M059J (cell line): Measurements from ENCODE around the gene ALPL. TPM values are rescaled to one million over a fixed set of nuclear protein-coding genes. Genes with fewer than 3 reads are reported as not detected.

ENCODE experiments used
- DNase-seq: peaks from one replicate; pipeline ENCODE4 v3.0.0-alpha.2; 2012; ENCODE audit warnings: low read depth
- total RNA-seq: library from RNA; depleted of rRNA; stranded (reverse); fragments of >200 nt; shearing (Covaris generic); gene quantifications from 2 replicates; pipeline ENCODE4 v1.2.3, GENCODE V29; 2014

Gene ALPL
- total RNA-seq, 1 experiment from 2014 or later, result 0.71 TPM

- peak; percentile 42 for DNase-seq
These were observed 21.3 kb downstream of the ALPL start for GRCh38 chr1:21530368-21531016.

DNA sequence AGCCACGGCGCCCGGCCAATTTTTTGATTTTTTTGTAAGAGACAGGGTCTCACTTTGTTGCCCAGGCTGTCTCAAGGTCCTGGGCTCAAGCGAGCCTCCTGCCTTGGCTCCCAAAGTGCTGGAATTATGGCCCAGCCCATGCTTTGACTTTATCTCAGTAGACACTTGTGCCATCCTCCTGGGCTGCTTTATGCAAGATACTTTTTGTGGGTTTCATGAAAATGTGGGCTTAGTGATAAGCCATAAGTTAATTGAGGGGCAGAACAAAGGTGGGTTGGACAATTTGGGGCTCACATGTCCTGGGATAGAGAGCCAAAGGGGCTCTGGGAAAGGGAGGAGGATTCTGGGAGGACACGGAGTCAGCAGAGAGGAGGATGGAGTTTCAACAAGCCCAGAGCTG, 22.0 kb downstream of the ALPL start:
- no peak for DNase-seq

GRCh38 chr1:21532496-21532895, 23.3 kb downstream of the ALPL start:
- no peak for DNase-seq

DNA sequence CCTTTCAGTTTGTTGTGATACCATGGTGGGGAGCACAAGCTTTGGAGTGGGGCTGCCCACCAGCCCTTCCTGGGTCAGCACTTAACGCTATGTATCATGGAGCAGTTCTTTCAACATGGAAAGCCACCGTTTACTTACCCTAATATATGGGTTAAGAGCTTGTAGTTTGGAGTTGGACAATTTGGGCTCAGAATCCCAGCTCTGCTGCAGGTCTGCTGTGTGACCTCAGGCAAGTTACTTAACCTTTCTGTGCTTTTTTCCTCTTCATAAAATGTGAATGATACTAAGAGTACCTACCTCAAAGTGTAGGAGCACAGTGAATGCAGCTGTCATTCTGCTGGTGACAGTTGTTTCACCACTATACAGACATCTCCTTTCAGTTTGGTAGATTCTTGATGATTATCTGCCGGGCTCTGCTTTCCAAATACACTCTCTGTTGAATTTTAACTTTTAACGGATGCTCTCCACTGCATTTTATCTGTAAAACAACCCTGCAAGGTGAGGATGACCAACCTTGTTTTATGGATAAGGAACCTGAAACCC, 23.8 kb downstream of the ALPL start:
- DNase-seq, result no peak

DNA sequence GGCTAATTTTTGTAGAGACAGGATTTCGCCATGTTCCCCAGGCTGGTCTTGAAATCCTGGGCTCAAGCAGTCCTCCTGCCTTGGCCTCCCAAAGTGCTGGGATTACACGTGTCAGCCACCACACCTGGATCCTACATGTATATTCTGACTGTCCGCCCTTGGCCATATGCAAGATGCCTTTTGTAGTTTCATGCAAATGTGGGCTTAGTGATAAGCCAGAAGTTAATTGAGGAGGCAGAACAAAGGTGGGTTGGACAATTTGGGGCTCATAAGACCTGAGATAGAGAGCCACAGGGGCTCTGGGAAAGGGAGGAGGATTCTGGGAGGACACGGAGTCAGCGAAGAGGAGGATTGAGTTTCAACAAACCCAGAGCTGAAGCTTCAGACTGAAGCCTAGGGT, 24.9 kb downstream of the ALPL start:
- DNase-seq, result no peak

- peak; percentile 75 for DNase-seq
These were observed 25.6 kb downstream of the ALPL start for GRCh38 chr1:21534674-21535378.

- no peak for DNase-seq
These were observed 27.0 kb downstream of the ALPL start for GRCh38 chr1:21536218-21536617.

DNA sequence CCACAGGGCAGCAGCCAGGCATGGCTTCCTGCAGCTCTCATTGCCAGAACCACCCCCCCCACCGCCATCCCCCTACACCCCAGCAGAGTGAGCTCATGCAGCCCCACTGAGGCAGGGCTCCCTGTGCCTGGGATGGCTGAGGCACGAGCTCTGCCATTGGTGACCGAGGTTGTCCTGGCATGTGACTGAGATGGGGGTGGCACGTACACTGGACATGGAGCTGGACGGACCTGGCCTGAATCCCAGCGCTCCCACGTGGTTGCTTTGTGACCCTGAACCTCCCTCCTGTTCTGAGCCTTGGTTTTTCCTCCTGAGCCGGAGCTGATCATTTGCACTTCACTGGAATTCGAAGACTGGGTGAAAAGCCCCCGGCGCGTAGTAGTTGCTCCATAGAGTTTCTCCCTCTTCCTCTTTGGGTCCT, 28.3 kb downstream of the ALPL start:
- DNase-seq, result no peak

DNA sequence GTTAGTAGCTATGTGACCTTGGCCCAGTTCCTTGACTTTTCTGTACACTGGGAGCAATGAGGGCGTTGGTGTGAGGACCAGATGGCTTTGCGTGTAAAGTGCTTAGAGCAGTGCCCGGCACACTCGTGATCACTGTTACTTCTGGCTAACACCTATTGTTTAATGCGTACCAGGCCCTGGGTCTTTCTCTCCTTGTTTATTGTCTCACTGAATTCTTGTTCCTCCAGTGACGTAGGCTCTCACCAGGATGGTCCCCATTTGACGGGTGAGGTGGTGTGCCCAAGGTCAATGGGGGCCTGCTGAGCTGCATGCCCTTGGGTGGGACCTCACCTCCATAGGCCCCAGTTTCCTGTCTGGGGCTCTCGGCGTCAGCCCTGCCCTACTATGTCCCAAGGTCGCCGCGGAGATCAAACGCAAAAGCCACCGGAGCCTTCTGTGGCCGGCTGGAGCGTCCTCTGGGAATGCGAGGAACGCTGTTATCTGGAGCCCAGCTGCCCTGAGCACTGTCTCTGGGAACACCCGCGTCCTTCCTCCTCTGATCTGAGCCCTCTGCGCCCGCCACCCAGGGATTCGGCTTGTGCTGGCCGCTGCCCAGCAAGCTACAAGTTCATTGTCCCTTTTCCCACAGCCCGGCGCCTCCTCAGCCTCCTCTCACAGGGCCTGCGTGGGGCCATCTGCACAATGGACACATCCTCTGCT, 28.9 kb downstream of the ALPL start:
- no peak for DNase-seq

- DNase-seq, result peak; percentile 35
These were observed 30.7 kb downstream of the ALPL start for GRCh38 chr1:21539933-21540332.

DNA sequence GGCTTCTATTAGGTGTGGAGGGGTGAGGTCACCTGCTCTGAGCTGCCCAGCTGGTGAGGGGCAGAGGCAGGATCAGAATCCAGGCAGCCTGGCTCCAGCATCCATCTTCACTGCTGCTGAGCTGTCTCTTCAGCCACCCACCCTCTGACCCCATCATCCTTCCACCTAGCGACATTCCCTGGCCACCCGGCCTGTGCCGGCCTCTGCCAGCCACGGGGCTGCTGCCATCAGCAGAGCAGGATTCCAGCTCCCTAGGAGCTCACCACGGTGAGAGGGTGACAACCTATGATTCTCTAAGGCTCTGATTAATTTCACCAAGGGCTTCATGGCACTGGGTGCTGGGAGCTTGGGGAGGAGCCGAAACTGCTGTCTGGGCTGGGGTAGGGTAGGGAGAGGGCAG, 32.1 kb downstream of the ALPL start:
- no peak for DNase-seq

DNA sequence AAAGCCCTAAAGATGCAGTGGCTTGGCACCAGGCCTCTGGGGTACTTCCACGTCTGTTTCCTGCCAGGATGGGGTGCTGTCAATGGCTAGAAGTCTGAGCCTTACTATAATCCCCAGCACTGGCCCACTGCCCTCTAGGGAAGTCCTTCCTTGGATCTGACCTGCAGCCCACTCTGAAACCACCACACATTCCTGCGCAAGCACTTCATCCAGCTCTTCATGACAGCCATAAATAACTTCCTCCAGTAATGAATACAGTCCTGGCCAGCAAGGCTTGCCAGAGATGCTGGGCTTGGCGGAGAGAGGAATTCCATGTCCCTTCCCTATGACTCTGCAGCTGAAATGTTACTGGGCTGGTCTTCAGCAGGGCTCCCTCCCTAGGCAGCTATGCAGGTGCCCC, 32.6 kb downstream of the ALPL start:
- DNase-seq, result peak; percentile 68

DNA sequence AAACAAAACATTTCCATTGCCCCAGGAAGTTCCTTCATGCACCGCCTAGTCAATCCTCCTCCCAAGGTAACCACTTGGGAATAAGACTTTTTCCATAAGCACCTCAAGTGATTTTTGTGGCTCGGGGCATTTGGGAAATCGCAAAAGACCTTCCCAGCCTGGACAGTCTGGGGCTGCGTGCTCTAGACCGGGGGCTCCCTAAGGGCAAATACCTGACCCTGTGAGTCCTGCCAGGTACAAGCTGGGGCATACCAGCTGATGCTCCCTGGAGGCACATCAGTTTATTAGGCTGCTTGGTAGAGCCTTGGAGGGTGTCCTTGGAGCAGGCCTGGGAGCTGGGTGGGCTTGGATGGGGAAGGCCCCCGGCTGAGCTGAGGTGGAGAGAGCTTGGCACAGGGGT, 34.4 kb downstream of the ALPL start:
- peak; percentile 20 for DNase-seq

DNA sequence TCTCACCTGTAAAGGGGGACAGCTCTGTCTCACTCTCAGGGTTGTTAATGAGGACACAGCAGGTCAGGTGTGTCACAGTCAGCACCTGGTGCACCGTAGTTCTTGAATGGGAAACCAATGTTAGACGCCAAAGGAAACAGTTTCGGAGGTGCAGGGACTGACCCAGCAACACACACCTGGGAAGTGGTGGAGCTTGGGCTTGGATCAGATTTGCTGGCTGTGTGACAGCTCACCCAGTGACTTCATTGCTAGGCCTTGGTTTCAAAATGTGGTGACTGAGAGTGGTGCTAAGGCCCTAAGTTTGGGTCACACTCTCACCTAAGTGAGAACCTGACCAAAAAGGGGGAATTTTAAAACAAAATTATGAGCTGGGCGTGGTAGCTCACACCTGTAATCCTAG, 34.9 kb downstream of the ALPL start:
- DNase-seq, result no peak

GRCh38 chr1:21546122-21546825, 37.1 kb downstream of the ALPL start:
- no peak for DNase-seq

DNA sequence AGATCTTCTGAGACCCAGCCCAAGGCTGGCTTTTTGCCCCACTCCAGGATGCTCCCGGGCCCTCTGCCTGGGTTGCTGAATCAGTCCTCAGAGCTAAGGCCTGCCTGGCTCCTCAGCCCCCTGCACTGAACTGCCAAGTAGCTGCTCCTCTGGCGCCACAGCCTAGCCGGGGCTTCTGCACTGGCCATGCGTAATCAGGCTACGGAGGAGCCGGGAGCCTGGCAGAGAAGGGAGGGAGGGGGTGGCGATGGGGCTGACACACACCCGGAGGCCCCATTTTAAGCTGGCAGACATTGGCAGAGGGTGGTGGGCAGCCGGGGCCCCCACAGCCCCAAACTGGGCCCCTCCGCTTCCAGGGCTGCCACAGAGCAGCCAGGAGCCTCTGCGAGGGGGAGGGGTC, 38.7 kb downstream of the ALPL start:
- no peak for DNase-seq

GRCh38 chr1:21550097-21550496, 40.9 kb downstream of the ALPL start:
- DNase-seq, result no peak

DNA sequence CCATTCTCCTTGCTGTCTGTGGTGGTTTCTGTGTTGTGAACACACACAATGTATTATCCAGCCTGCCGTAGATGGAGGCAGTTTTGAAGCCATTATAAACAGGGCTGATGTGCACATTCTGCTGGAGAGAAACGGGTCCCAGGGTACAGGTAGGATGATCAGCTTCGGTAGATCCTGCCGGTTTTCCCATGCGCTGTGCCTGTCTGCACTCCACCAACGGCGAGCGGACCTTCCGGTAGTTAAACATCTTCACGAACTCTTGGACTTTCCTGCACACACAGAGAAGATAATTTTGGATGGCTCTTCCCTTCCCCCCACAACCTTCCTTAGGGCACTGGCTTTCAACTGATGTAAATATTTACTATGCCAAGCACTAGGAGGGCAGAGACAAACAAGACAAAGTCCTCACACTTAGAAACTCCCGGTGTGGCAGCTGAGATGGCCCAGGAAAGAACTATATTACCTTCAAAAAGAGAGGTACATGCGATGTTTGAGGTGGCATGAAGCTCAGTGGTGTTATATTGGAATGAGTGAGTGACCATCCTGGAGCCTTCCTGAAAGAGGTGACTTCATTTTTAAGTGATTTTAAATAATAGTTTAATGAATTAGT, 41.7 kb downstream of the ALPL start:
- DNase-seq, result no peak

GRCh38 chr1:21552715-21553114, 43.5 kb downstream of the ALPL start:
- DNase-seq, result peak; percentile 49

GRCh38 chr1:21553116-21553926, 44.1 kb downstream of the ALPL start:
- DNase-seq, result peak; percentile 51
